Duodenal mucosa (tissue), 2 donors: ENCODE data around the gene ARPC1B.
"Not testable (repeated sequence)": the region's sequence is repeated elsewhere in the genome, so short reads cannot be mapped to it uniquely, and the experiment has no call there.

Experiments
- H3K27ac ChIP-seq: one replicate; pipeline ENCODE4 v1.7.0; 2013; ENCODE audit warnings: low read depth, low read length
- H3K27me3 ChIP-seq, 2 donors: one replicate each; pipeline ENCODE4 v1.7.0; 2013; ENCODE audit warnings: low read length in 2 of 2, control low read depth in 1 of 2; ENCODE audit not compliant: insufficient read depth in 2 of 2, control insufficient read depth in 1 of 2
- H3K36me3 ChIP-seq, 2 donors: one replicate each; pipeline ENCODE4 v1.7.0; 2013; ENCODE audit warnings: low read length in 2 of 2, control low read depth in 1 of 2; ENCODE audit not compliant: insufficient read depth in 2 of 2, control insufficient read depth in 1 of 2
- H3K4me1 ChIP-seq, 2 donors: one replicate each; pipeline ENCODE4 v1.7.0; 2013; ENCODE audit warnings: low read length in 2 of 2, control low read depth in 1 of 2; ENCODE audit not compliant: insufficient read depth in 2 of 2, control insufficient read depth in 1 of 2
- H3K4me3 ChIP-seq, 2 donors: one replicate each; pipeline ENCODE4 v1.7.0; 2013; ENCODE audit warnings: low read length in 2 of 2, low read depth in 1 of 2
- H3K9ac ChIP-seq, 2 donors: one replicate each; pipeline ENCODE4 v1.7.0; 2013; ENCODE audit warnings: low read length in 2 of 2, low read depth in 1 of 2
- H3K9me3 ChIP-seq, 2 donors: one replicate each; pipeline ENCODE4 v1.7.0; 2013; ENCODE audit warnings: low read length in 2 of 2, control low read depth in 1 of 2; ENCODE audit not compliant: control insufficient read depth in 1 of 2

ARPC1B gene

DNA sequence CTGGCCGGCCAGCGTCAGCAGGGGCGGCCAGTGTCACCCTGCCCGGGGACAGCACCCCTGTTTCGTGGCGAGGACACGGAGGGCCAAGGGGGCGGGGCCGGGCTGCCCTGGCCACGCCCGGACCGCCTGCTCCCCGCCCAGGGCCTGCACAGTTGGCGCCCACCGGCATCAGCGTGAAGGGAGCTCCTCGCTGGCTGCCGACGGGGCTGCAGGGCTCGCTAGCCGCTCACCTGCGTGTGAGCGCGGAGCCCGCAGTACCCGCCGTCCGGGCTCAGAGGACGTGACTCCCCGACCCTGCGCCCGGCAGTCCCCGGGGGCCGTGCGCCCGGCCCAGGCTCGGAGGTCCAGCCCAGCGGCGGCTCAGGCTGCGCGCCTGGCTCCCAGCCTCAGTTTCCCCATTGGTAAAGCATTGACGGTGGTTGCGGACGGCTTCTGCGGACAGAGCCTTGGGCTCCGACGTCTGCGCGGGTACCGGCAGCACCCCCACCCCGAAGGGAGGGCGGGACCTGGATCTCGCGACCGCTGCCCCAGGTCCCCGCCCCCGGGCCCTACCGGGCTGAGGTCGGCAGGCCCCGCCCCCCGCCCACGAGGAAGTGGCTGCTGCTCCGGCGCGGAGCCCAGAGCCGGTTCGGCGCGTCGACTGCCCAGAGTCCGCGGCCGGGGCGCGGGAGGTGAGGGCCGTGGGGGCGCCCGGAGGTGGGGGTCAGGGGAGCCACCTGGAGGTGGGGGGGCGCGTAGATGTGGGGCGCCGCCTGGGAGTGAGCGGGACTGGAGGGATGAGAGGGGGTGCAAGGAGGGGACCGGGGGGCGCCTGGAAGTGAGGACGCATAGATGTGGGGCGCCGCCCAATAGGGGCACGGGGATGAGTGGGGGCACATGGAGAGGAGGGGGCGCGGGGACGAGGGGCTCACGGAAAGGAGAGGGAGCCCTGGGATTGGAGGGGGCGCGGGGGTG lies at the start of gene ARPC1B:
ARPC1B (plus strand) TSS at position 620 of the 954 bp plus-strand sequence. CDS start 10,985 bp downstream, outside the sequence.
- Histone ChIP-seq H3K27me3 (no peaks in the 10 kb centered on the region), H3K4me3 (peak within 1 kb of the TSS; percentile 75 to 79), H3K4me1 (peaks cover 8 to 16% of the 10 kb centered on the region in 2 donors), H3K36me3 (peaks cover 0 to 2% of the 10 kb centered on the region in 2 donors), H3K9ac (peak within 1 kb of the TSS; percentile 61 to 64), H3K9me3 (no peaks in the 10 kb centered on the region), H3K27ac (peak within 1 kb of the TSS; percentile 91)

DNA sequence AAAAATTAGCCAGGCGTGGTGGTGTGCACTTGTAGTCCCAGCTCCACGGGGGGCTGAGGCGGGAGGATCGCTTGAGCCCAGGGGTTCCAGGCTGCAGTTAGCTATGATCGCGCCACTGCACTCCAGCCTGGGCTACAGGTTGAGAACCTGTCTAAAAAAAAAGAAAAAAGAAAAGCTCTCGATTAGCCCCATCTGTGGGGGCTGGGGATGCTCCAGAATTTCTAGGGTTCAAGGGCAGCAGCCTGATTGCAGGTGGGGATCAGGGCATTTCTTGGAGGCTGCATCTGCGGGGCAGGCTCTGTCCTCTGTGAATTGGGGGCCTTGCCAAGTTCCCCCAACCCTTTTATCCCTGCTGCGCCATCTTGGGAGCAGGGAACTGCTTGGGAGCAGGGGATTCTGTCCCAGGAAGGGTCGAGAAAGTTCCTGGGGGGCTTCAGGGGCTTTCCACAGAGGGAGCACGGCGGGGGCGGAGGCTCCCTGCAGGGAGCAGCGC lies 49.5 kb upstream of the ARPC1B start:
- Histone ChIP-seq H3K27ac (no peak overlapping the region), H3K9ac (peak overlapping the region; percentile 88 to 93), H3K36me3 (no peaks in the 10 kb centered on the region), H3K27me3 (no peaks in the 10 kb centered on the region), H3K9me3 (no peaks in the 10 kb centered on the region), H3K4me3 (peak overlapping the region; percentile 96 to 99), H3K4me1 (peaks cover 24 to 36% of the 10 kb centered on the region in 2 donors)

DNA sequence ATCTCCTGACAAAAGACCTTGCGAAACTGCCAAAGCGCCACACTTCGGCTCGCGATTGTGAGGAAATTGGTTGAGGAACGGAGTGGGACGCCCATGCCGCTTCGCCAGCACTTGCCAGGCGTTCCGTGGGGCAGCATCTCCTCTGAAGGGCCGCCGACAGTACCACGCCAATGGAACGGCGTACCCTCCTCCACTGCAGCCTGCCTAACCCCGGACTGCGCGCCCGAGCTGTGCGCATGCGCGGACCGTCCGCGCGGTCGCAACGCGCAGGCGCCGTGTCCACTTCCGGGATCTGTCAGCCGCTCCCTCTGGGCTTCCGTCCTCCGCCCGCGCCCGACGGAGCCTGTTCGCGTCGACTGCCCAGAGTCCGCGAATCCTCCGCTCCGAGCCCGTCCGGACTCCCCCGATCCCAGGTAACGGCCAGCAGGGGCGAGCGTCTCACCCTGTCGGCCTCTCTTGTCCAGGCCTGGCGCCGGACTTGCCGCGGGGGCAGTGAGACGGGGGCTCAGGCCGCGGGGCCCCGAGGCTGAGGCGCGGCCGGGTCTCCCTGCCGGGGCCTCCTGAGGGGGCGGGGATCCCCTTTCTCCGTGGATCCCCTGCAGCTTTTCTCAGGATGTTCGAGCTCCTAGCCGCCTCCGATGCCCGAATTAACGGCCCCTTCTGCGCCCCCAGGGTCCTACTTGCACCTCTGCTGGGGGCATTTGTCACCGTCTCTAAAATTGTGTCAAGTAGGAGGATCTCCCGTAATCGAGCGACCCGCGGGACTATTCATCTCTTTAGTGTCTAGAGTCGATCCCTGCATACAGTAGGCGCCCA lies 48.7 kb upstream of the ARPC1B start, which contains the start of gene ARPC1A:
ARPC1A (plus strand) TSS at position 307 of the 816 bp plus-strand sequence. CDS start 7,456 bp downstream, outside the sequence.
- H3K9me3 ChIP-seq = no peaks in the 10 kb centered on the region
- H3K36me3 ChIP-seq = no peaks in the 10 kb centered on the region
- H3K4me3 ChIP-seq = peak within 1 kb of the TSS; percentile 96 to 99
- no peaks in the 10 kb centered on the region for H3K27me3 ChIP-seq
- H3K4me1 ChIP-seq = peaks cover 30 to 43% of the 10 kb centered on the region in 2 donors
- peak within 1 kb of the TSS; percentile 65 for H3K27ac ChIP-seq
- peak within 1 kb of the TSS; percentile 88 to 93 for H3K9ac ChIP-seq

DNA sequence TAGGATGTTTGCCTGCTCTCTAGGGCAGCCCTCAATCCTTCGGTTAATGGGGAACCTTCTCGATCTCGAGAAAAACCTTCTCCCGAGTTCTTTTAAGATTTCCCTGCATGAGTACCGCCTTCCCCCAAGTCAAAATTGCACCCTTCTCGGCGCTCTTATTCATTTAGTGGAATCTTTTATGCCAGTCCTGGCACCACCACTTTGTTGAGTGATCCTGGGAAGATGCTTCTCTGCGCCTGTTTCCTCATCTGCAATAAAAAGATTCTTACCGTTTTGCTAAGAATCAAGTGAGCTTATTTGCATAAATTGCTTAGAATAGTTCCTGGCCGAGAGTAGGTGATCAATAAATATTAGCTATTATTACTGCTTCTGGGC lies 48.1 kb upstream of the ARPC1B start:
- H3K27ac ChIP-seq = peak overlapping the region; percentile 65
- peak overlapping the region; percentile 88 to 93 for H3K9ac ChIP-seq
- H3K27me3 ChIP-seq = no peaks in the 10 kb centered on the region
- H3K4me1 ChIP-seq = peaks cover 35 to 49% of the 10 kb centered on the region in 2 donors
- H3K9me3 ChIP-seq = no peaks in the 10 kb centered on the region
- H3K36me3 ChIP-seq = no peaks in the 10 kb centered on the region
- peak overlapping the region; percentile 96 to 99 for H3K4me3 ChIP-seq

DNA sequence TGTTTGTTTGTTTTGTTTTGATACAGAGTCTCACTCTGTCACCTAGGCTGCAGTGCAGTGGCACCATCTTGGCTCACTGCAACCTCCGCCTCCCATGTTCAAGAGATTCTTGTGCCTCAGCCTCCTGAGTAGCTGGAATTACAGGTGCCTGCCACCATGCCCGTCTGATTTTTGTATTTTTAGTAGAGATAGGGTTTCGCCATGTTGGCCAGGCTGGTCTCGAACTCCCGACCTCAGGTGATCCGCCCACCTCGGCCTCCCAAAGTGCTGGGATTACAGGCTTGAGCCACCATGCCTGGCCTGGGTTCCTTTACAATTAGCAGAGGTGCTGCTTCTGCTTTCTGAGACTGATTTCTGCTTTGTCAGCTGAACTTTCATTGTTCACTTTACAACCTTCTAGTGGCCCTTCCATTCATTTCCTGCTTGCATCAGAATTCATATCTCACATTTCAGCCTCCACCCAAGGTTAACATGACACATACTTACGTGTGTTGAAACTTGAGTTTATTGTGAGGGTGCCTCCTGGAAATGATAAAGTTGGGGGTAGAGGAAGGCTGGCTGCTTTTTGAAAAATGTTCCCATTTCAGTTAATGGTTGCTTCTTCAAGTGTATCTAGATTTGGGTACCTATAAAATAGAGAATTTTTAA lies 44.1 kb upstream of the ARPC1B start:
- Histone ChIP-seq H3K36me3 (peaks cover 7 to 23% of the 10 kb centered on the region in 2 donors), H3K9ac (peak overlapping the region in 1 of 2 donors; percentile 2), H3K27ac (peak overlapping the region; percentile 30), H3K4me1 (peaks cover 35 to 40% of the 10 kb centered on the region in 2 donors)
- H3K4me3 ChIP-seq, H3K27me3 ChIP-seq, H3K9me3 ChIP-seq: not testable (repeated sequence)

DNA sequence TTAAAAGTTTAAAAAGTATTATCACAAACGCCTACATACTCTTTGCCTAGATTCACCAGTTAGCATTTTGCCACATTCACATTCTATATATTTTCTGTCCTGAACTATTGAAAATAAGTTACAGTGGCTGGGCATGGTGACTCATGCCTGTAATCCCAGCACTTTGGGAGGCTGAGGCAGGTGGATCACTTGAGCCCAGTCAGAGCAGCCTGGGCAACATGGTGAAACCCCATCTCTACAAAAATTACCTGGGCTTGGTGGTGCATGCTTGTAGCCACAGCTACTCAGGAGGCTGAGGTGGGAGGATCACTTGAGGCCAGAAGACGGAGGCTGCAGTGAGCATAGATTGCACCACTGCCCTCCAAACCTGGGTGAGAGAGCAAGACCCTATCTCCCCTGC lies 43.5 kb upstream of the ARPC1B start:
- H3K4me3 ChIP-seq = no peak overlapping the region
- H3K36me3 ChIP-seq = peaks cover 10 to 27% of the 10 kb centered on the region in 2 donors
- H3K27me3 ChIP-seq = no peaks in the 10 kb centered on the region
- H3K27ac ChIP-seq = no peak overlapping the region
- H3K9ac ChIP-seq = no peak overlapping the region
- no peaks in the 10 kb centered on the region for H3K9me3 ChIP-seq
- H3K4me1 ChIP-seq = peaks cover 35 to 39% of the 10 kb centered on the region in 2 donors

DNA sequence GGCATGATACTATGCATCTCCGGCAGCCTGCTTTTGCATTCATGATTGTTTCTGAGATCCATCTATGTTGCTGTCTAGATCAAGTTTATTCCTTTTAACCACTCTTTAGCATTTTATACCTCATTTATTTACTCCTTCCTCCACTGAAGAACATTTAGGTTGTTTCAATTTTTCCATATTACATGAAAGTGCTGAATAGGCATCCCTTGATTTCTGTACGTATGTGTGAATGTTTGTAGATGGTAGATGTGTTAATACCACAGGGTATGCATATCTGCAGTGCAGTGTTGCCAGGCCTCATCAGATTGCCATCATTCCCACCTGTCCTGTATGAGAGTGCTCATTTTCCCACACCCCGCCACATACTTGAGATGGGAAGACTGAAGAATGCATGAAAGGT lies 34.9 kb upstream of the ARPC1B start:
- H3K9me3 ChIP-seq = no peaks in the 10 kb centered on the region
- no peak overlapping the region for H3K4me3 ChIP-seq
- no peaks in the 10 kb centered on the region for H3K27me3 ChIP-seq
- H3K9ac ChIP-seq = no peak overlapping the region
- peaks cover 31 to 71% of the 10 kb centered on the region in 2 donors for H3K36me3 ChIP-seq
- H3K27ac ChIP-seq = no peak overlapping the region
- no peaks in the 10 kb centered on the region for H3K4me1 ChIP-seq

DNA sequence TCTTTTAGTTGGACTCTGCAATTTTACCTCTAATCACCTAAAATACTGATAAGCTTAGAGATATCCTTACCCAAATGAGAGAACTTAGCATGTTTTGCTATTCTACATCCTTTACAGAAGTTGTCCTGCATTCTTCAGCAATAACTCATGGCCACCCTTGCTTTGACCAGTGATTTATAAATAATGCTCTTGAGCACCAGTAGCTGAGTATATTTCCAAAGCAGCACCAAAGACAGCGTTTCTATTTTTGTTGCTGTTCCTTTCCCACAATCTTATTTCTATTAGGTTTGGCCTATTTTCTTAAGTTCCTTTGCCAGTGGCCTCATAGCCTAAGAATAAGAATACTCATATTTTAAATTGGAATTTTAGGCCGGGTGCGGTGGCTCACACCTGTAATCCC lies 33.9 kb upstream of the ARPC1B start:
- H3K4me1 ChIP-seq = no peaks in the 10 kb centered on the region
- H3K27me3 ChIP-seq = no peaks in the 10 kb centered on the region
- H3K36me3 ChIP-seq = peaks cover 31 to 73% of the 10 kb centered on the region in 2 donors
- no peaks in the 10 kb centered on the region for H3K9me3 ChIP-seq
- H3K27ac ChIP-seq = no peak overlapping the region
- H3K4me3 ChIP-seq = no peak overlapping the region
- no peak overlapping the region for H3K9ac ChIP-seq

DNA sequence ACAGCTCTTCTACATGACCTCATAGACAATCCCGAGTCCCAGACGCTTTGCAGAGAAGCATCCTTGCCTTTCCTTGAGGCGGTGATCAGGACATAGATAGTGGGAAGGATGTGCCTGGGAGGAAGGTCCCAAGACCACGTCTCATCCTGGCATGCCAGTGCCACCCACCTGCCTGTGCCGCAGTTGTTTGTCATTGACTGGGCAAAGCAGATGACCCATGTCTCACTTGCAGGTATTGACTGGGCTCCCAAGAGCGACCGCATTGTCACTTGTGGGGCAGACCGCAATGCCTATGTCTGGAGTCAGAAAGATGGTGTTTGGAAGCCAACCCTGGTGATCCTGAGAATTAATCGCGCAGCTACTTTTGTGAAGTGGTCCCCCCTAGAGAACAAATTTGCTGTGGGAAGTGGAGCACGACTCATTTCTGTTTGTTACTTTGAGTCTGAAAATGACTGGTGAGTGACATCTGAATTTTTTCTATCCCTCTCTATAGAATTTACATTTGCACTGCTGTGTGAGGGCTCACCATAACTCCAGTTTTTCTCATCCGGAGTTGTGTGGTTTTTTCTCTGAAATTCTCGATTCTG lies 30.4 kb upstream of the ARPC1B start:
- H3K4me3 ChIP-seq = no peak overlapping the region
- no peaks in the 10 kb centered on the region for H3K9me3 ChIP-seq
- no peaks in the 10 kb centered on the region for H3K27me3 ChIP-seq
- H3K36me3 ChIP-seq = peaks cover 21 to 66% of the 10 kb centered on the region in 2 donors
- H3K9ac ChIP-seq = no peak overlapping the region
- H3K4me1 ChIP-seq = no peaks in the 10 kb centered on the region
- H3K27ac ChIP-seq = no peak overlapping the region
